ENCODE measurements around the gene SERINC3.

SERINC3 gene

GRCh38 chr20:44454306-44454963 lies 67.4 kb downstream of the SERINC3 start:
- DNase-seq = no peak
- H3K4me3 ChIP-seq (ENCODE audit: low read length) = no peak overlapping the region
- H3F3A ChIP-seq (ENCODE audit: insufficient read depth, low read length) = no peaks in the 10 kb centered on the region
- no peaks in the 10 kb centered on the region for H4K20me1 ChIP-seq (ENCODE audit: insufficient read depth, low read length)
- no peak overlapping the region for H3K27ac ChIP-seq (ENCODE audit: low read length)
- no peak overlapping the region for H3K4me2 ChIP-seq (ENCODE audit: low read depth, low read length)
- TF ChIP-seq CTCF (IDR thresholded peaks at IDR 0.05; ENCODE audit: low read length) = no peak
- no peak for TF ChIP-seq EZH2phosphoT487 (IDR thresholded peaks at IDR 0.05; ENCODE audit: low read length)
- TF ChIP-seq EZH2 (optimal IDR thresholded peaks at IDR 0.05; ENCODE audit: low read depth, low read length) = no peak
- H3K36me3 ChIP-seq (replicated peaks; ENCODE audit: insufficient read depth, low read length) = no peaks in the 10 kb centered on the region
- H3K79me2 ChIP-seq (ENCODE audit: low read length) = no peaks in the 10 kb centered on the region
- H3K27me3 ChIP-seq (replicated peaks; ENCODE audit: insufficient read depth, low read length) = no peaks in the 10 kb centered on the region
- no peaks in the 10 kb centered on the region for H3K9me2 ChIP-seq (replicated peaks; ENCODE audit: insufficient read depth, low read length)
- no peaks in the 10 kb centered on the region for H3K9me3 ChIP-seq (replicated peaks; ENCODE audit: insufficient read depth, low read length)
- H2AFZ ChIP-seq (ENCODE audit: low read length) = no peak overlapping the region
- H3K4me1 ChIP-seq (ENCODE audit: low read length) = no peaks in the 10 kb centered on the region
- no peak overlapping the region for H3K9ac ChIP-seq (ENCODE audit: low read length)

GRCh38 chr20:44450903-44451450 lies 70.9 kb downstream of the SERINC3 start:
- Histone ChIP-seq H3K9ac (ENCODE audit: low read length) (no peak overlapping the region), H3K36me3 (replicated peaks; ENCODE audit: insufficient read depth, low read length) (no peaks in the 10 kb centered on the region), H3K27me3 (replicated peaks; ENCODE audit: insufficient read depth, low read length) (no peaks in the 10 kb centered on the region), H3K9me2 (replicated peaks; ENCODE audit: insufficient read depth, low read length) (no peaks in the 10 kb centered on the region), H3K9me3 (replicated peaks; ENCODE audit: insufficient read depth, low read length) (no peaks in the 10 kb centered on the region), H3F3A (ENCODE audit: insufficient read depth, low read length) (no peaks in the 10 kb centered on the region), H3K79me2 (ENCODE audit: low read length) (no peaks in the 10 kb centered on the region), H2AFZ (ENCODE audit: low read length) (no peak overlapping the region), H4K20me1 (ENCODE audit: insufficient read depth, low read length) (no peaks in the 10 kb centered on the region), H3K4me3 (ENCODE audit: low read length) (no peak overlapping the region), H3K4me1 (ENCODE audit: low read length) (peaks cover 6% of the 10 kb centered on the region; the same call in 1 of the 2 replicates), H3K27ac (ENCODE audit: low read length) (no peak overlapping the region), H3K4me2 (ENCODE audit: low read depth, low read length) (no peak overlapping the region)
- TF ChIP-seq EZH2phosphoT487 (IDR thresholded peaks at IDR 0.05; ENCODE audit: low read length) (no peak), EZH2 (optimal IDR thresholded peaks at IDR 0.05; ENCODE audit: low read depth, low read length) (no peak), CTCF (IDR thresholded peaks at IDR 0.05; ENCODE audit: low read length) (no peak)
- no peak for DNase-seq

GRCh38 chr20:44450281-44450889 lies 71.5 kb downstream of the SERINC3 start:
- no peak for DNase-seq
- H3K36me3 ChIP-seq (replicated peaks; ENCODE audit: insufficient read depth, low read length) = no peaks in the 10 kb centered on the region
- H3K4me1 ChIP-seq (ENCODE audit: low read length) = peaks cover 6% of the 10 kb centered on the region; the same call in 1 of the 2 replicates
- H3K9me3 ChIP-seq (replicated peaks; ENCODE audit: insufficient read depth, low read length) = no peaks in the 10 kb centered on the region
- no peak overlapping the region for H3K4me2 ChIP-seq (ENCODE audit: low read depth, low read length)
- no peaks in the 10 kb centered on the region for H3K9me2 ChIP-seq (replicated peaks; ENCODE audit: insufficient read depth, low read length)
- no peak overlapping the region for H2AFZ ChIP-seq (ENCODE audit: low read length)
- no peaks in the 10 kb centered on the region for H3K79me2 ChIP-seq (ENCODE audit: low read length)
- H4K20me1 ChIP-seq (ENCODE audit: insufficient read depth, low read length) = no peaks in the 10 kb centered on the region
- no peaks in the 10 kb centered on the region for H3F3A ChIP-seq (ENCODE audit: insufficient read depth, low read length)
- no peak for TF ChIP-seq CTCF (IDR thresholded peaks at IDR 0.05; ENCODE audit: low read length)
- no peak for TF ChIP-seq EZH2 (optimal IDR thresholded peaks at IDR 0.05; ENCODE audit: low read depth, low read length)
- no peak for TF ChIP-seq EZH2phosphoT487 (IDR thresholded peaks at IDR 0.05; ENCODE audit: low read length)
- no peaks in the 10 kb centered on the region for H3K27me3 ChIP-seq (replicated peaks; ENCODE audit: insufficient read depth, low read length)
- H3K27ac ChIP-seq (ENCODE audit: low read length) = no peak overlapping the region
- H3K4me3 ChIP-seq (ENCODE audit: low read length) = no peak overlapping the region
- H3K9ac ChIP-seq (ENCODE audit: low read length) = no peak overlapping the region

All from MM.1S (cell line).